ENCODE measurements around the gene IPPK. TPM values are rescaled to one million over a fixed set of nuclear protein-coding genes. Genes with fewer than 3 reads are reported as not detected.

The IPPK gene
- total and polyA plus RNA-seq, 3 donors from 2014 or later: 21.0 to 25.0 (median 21.9) TPM

GRCh38 chr9:92612816-92613215 is 57.1 kb downstream of the IPPK start:
- no peak for DNase-seq
- intact Hi-C loops (cut with DNase I; ENCODE audit: low total_unique reads): no loop called here
- Histone ChIP-seq H3K4me1 (peaks cover 45% of the 10 kb centered on the region), H3K4me3 (no peak overlapping the region), H3K27me3 (no peaks in the 10 kb centered on the region), H3K36me3 (ENCODE audit: low read depth, missing control alignments) (no peaks in the 10 kb centered on the region), H3K27ac (peak overlapping the region in 1 of 2 donors; percentile 12), H3K9me3 (no peaks in the 10 kb centered on the region)
- 73 to 85% methylated on average over 11 of the region's 11 CpGs for WGBS, 2 donors
- TF ChIP-seq CTCF (IDR thresholded peaks at IDR 0.05) (no peak), POLR2A (IDR thresholded peaks at IDR 0.05) (no peak)

- WGBS, 2 donors: 94 to 97% methylated on average over 5 of the region's 5 CpGs
- intact Hi-C loops (cut with DNase I; ENCODE audit: low total_unique reads): no loop called here
- TF ChIP-seq POLR2A (IDR thresholded peaks at IDR 0.05) (no peak), CTCF (IDR thresholded peaks at IDR 0.05) (no peak)
- H3K27me3 ChIP-seq: no peaks in the 10 kb centered on the region
- no peak for DNase-seq
- no peak overlapping the region for H3K4me3 ChIP-seq
- H3K36me3 ChIP-seq (ENCODE audit: low read depth, missing control alignments): no peaks in the 10 kb centered on the region
- H3K9me3 ChIP-seq: no peaks in the 10 kb centered on the region
- peaks cover 45% of the 10 kb centered on the region for H3K4me1 ChIP-seq
- H3K27ac ChIP-seq: no peak overlapping the region
Observed at GRCh38 chr9:92612292-92612691, 57.6 kb downstream of the IPPK start.

GRCh38 chr9:92611621-92612285 is 58.2 kb downstream of the IPPK start:
- TF ChIP-seq CTCF (IDR thresholded peaks at IDR 0.05): no peak
- TF ChIP-seq POLR2A (IDR thresholded peaks at IDR 0.05): no peak
- H3K27me3 ChIP-seq: no peaks in the 10 kb centered on the region
- no peak overlapping the region for H3K4me3 ChIP-seq
- H3K9me3 ChIP-seq: no peaks in the 10 kb centered on the region
- no peak for DNase-seq
- H3K4me1 ChIP-seq: peaks cover 41% of the 10 kb centered on the region
- 73 to 83% methylated on average over 10 of the region's 10 CpGs for WGBS, 2 donors
- intact Hi-C loops (cut with DNase I; ENCODE audit: low total_unique reads): no loop called here
- H3K36me3 ChIP-seq (ENCODE audit: low read depth, missing control alignments): no peaks in the 10 kb centered on the region
- H3K27ac ChIP-seq: no peak overlapping the region

- WGBS, 2 donors: 81 to 84% methylated on average over 28 to 32 of the region's 32 CpGs
- TF ChIP-seq CTCF (IDR thresholded peaks at IDR 0.05) (no peak), POLR2A (IDR thresholded peaks at IDR 0.05) (no peak)
- Histone ChIP-seq H3K27ac (peak overlapping the region in 1 of 2 donors; percentile 26), H3K9me3 (no peaks in the 10 kb centered on the region), H3K4me1 (peaks cover 36% of the 10 kb centered on the region), H3K4me3 (no peak overlapping the region), H3K27me3 (no peaks in the 10 kb centered on the region), H3K36me3 (ENCODE audit: low read depth, missing control alignments) (no peaks in the 10 kb centered on the region)
- DNase-seq: no peak
- intact Hi-C loops (cut with DNase I; ENCODE audit: low total_unique reads): no loop called here
Observed at GRCh38 chr9:92610470-92611420, 59.2 kb downstream of the IPPK start.

All from testis (tissue), 3 donors.